CD14-positive monocyte (primary cell): ENCODE results near the gene LRP1. TPM values are rescaled to one million over a fixed set of nuclear protein-coding genes. Genes with fewer than 3 reads are reported as not detected.

Experiments
- DNase-seq, 3 donors: peaks; one replicate each; pipeline ENCODE4 v3.0.0-alpha.2; 2011 to 2022
- H2AFZ ChIP-seq: 2 replicates; pipeline ENCODE4 v1.6.0; 2012; ENCODE audit warnings: mild to moderate bottlenecking, low read depth, low read length, inconsistent platforms; ENCODE audit not compliant: insufficient read depth, poor library complexity, severe bottlenecking
- H3K27ac ChIP-seq, 2 donors: 1 replicate in 1 of 2; 2 replicates in 1 of 2; pipeline ENCODE4 v1.5.1; 2012 to 2013; ENCODE audit warnings: low read length in 2 of 2, control low read depth in 1 of 2, inconsistent platforms in 1 of 2, low read depth in 1 of 2, mild to moderate bottlenecking in 1 of 2
- H3K27me3 ChIP-seq, 2 donors: one replicate each; pipeline versions ENCODE4 v1.6.0 to v1.6.1; 2011 to 2013; ENCODE audit warnings: low read length in 2 of 2; ENCODE audit not compliant: control insufficient read depth in 2 of 2, insufficient read depth in 2 of 2
- H3K36me3 ChIP-seq, 2 donors: replicated peaks in 1 of 2; 1 replicate in 1 of 2; 2 replicates in 1 of 2; pipeline versions ENCODE4 v1.5.1 to v1.6.1; 2012 to 2013; ENCODE audit warnings: low read length in 2 of 2, control low read depth in 1 of 2, inconsistent platforms in 1 of 2, mild to moderate bottlenecking in 1 of 2; ENCODE audit not compliant: insufficient read depth in 2 of 2, control insufficient read depth in 1 of 2
- H3K4me1 ChIP-seq, 2 donors: 1 replicate in 1 of 2; 2 replicates in 1 of 2; pipeline versions ENCODE4 v1.5.1 to v1.6.1; 2012 to 2013; ENCODE audit warnings: low read length in 2 of 2, control low read depth in 1 of 2, inconsistent platforms in 1 of 2, mild to moderate bottlenecking in 1 of 2, moderate library complexity in 1 of 2; ENCODE audit not compliant: insufficient read depth in 2 of 2, control insufficient read depth in 1 of 2
- H3K4me2 ChIP-seq: replicated peaks from 2 replicates; pipeline ENCODE3; 2012; ENCODE audit warnings: low read length, moderate library complexity, mild to moderate bottlenecking; ENCODE audit not compliant: poor library complexity, severe bottlenecking; ENCODE audit errors: extremely low read depth
- H3K4me3 ChIP-seq, 3 experiments: fragments of 200-600 bp in 1 of 3; sonication (generic) in 1 of 3; replicated peaks in 1 of 3; 1 replicate in 2 of 3; 2 replicates in 1 of 3; pipeline ENCODE4 v1.5.1; 2011 to 2013; ENCODE audit warnings: low read length in 3 of 3, mild to moderate bottlenecking in 3 of 3, control low read depth in 2 of 3, low read depth in 2 of 3, inconsistent platforms in 1 of 3, moderate library complexity in 1 of 3
- H3K79me2 ChIP-seq: 2 replicates; pipeline ENCODE4 v1.6.0; 2012; ENCODE audit warnings: mild to moderate bottlenecking, control low read depth, inconsistent platforms, low read length, moderate library complexity; ENCODE audit not compliant: insufficient read depth
- H3K9ac ChIP-seq: 2 replicates; pipeline ENCODE4 v1.6.0; 2017; ENCODE audit warnings: low read length, mild to moderate bottlenecking; ENCODE audit not compliant: insufficient read depth, poor library complexity, severe bottlenecking
- H3K9me3 ChIP-seq, 2 donors: replicated peaks in 1 of 2; 1 replicate in 1 of 2; 2 replicates in 1 of 2; pipeline versions ENCODE4 v1.5.1 to v1.6.1; 2012 to 2013; ENCODE audit warnings: low read length in 2 of 2, control low read depth in 1 of 2; ENCODE audit not compliant: control insufficient read depth in 1 of 2, insufficient read depth in 1 of 2
- H4K20me1 ChIP-seq: 2 replicates; pipeline ENCODE4 v1.6.0; 2012; ENCODE audit warnings: mild to moderate bottlenecking, low read length, control low read depth, moderate library complexity; ENCODE audit not compliant: insufficient read depth
- H3K27ac Mint-ChIP-seq, 7 donors: one replicate each; pipeline ENCODE4 v1.8.0; 2020; ENCODE audit warnings: mild to moderate bottlenecking in 7 of 7, mixed read lengths in 7 of 7, moderate library complexity in 6 of 7, inconsistent platforms in 2 of 7
- H3K27me3 Mint-ChIP-seq, 3 donors: one replicate each; pipeline ENCODE4 v1.8.0; 2021 to 2022; ENCODE audit warnings: low read depth in 3 of 3, mild to moderate bottlenecking in 3 of 3, mixed read lengths in 3 of 3, moderate library complexity in 3 of 3, inconsistent platforms in 1 of 3
- H3K36me3 Mint-ChIP-seq, 2 donors: one replicate each; pipeline ENCODE4 v1.8.0; 2020; ENCODE audit warnings: mixed read lengths in 2 of 2, inconsistent platforms in 1 of 2, mild to moderate bottlenecking in 1 of 2
- H3K4me1 Mint-ChIP-seq: one replicate; pipeline ENCODE4 v1.8.0; 2020; ENCODE audit warnings: mild to moderate bottlenecking, mixed read lengths
- H3K4me3 Mint-ChIP-seq, 2 donors: one replicate each; pipeline ENCODE4 v1.8.0; 2020; ENCODE audit warnings: mild to moderate bottlenecking in 2 of 2, mixed read lengths in 2 of 2, moderate library complexity in 1 of 2
- H3K9me3 Mint-ChIP-seq, 7 donors: one replicate each; pipeline ENCODE4 v1.8.0; 2020 to 2022; ENCODE audit warnings: mixed read lengths in 7 of 7, mild to moderate bottlenecking in 6 of 7, moderate library complexity in 6 of 7, inconsistent platforms in 2 of 7
- CTCF ChIP-seq: fragments of 200-600 bp; IDR thresholded peaks from one replicate; pipeline ENCODE4 v1.8.0; 2022; ENCODE audit warnings: antibody characterized with exemption, mild to moderate bottlenecking
- WGBS: methylation state at CpG from one replicate; pipeline ENCODE4 v1.1.5; 2013; ENCODE audit warnings: missing lambda C conversion rate; ENCODE audit not compliant: insufficient coverage; 5-methylcytosine and 5-hydroxymethylcytosine counted together
- intact Hi-C, 2 donors: fragments of 100-400 bp; cut with micrococcal nuclease; formaldehyde crosslinking; loops; one replicate each; pipeline versions ENCODE4 v1.15.0 to v1.15.1; 2023
- polyA plus RNA-seq, 3 donors: library from polyadenylated mRNA; depleted of rRNA in 1 of 3; unstranded in 2 of 3; stranded (reverse) in 1 of 3; fragments of 300-500 nt in 2 of 3; fragments of >200 nt in 1 of 3; fragmentation: Illumina TruSeq in 2 of 3; gene quantifications; 1 replicate in 2 of 3; 2 replicates in 1 of 3; pipeline ENCODE4 v1.2.3, GENCODE V29; 2012 to 2021

The LRP1 gene
- polyA plus RNA-seq, 3 donors = 5.5 to 246 (median 10.5) TPM

DNA sequence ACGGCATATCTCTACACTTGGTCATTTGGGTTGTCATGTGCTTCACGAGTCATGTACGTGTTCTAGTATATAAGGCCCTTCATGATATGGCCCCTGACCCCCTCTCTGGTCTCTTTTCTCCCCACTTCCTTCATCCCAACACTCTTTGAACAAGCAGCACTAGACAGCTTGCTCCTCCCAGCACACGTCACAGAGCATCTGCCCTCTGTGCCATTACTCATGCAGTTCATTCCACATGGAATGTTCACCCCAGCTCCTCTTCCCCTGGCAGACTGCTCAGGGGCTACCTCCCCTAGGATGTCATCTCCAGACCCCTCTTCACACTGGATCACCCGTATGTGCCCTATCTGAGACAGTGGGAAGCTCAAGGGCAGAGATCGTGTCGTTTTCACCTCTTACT, 33.2 kb downstream of the LRP1 start:
- Histone ChIP-seq H3K27ac (peak overlapping the region in 1 of 2 donors; percentile 60), H4K20me1 (peaks cover 81% of the 10 kb centered on the region), H3K79me2 (peaks cover 3% of the 10 kb centered on the region), H3K4me3 (no peak overlapping the region), H3K27me3 (no peaks in the 10 kb centered on the region), H3K4me2 (no peak overlapping the region), H3K9me3 (no peaks in the 10 kb centered on the region), H3K36me3 (peaks cover 81 to 97% of the 10 kb centered on the region in 2 donors), H3K9ac (no peak overlapping the region), H2AFZ (no peak overlapping the region), H3K4me1 (peaks cover 54 to 71% of the 10 kb centered on the region in 2 donors)
- no peak for TF ChIP-seq CTCF
- Mint-ChIP-seq H3K4me3 (no peak overlapping the region), H3K27ac (peak overlapping the region in 3 of 7 donors; percentile 1 to 62 (median 26)), H3K27me3 (peaks cover 0 to 5% (median 5%) of the 10 kb centered on the region in 3 donors), H3K36me3 (peaks cover 90 to 97% of the 10 kb centered on the region in 2 donors), H3K4me1 (peaks cover 80% of the 10 kb centered on the region), H3K9me3 (no peaks in the 10 kb centered on the region)
- WGBS = 98% methylated on average over 4 of the region's 7 CpGs
- DNase-seq = no peak
- intact Hi-C loops = loop anchor here in 1 of 2 donors (5.0 kb wide), 1 partner anchor 34 kb away; the partner anchor contains the start of gene LRP1

GRCh38 chr12:57162553-57163125, 34.4 kb downstream of the LRP1 start:
- peak in 2 of 3 donors; percentile 52 to 59 for DNase-seq
- Mint-ChIP-seq H3K4me3 (peak overlapping the region in 1 of 2 donors; percentile 61), H3K4me1 (peaks cover 74% of the 10 kb centered on the region), H3K36me3 (peaks cover 93 to 97% of the 10 kb centered on the region in 2 donors), H3K9me3 (no peaks in the 10 kb centered on the region), H3K27me3 (peaks cover 0 to 7% (median 5%) of the 10 kb centered on the region in 3 donors), H3K27ac (peak overlapping the region; percentile 52 to 90 (median 76))
- no peak overlapping the region for H2AFZ ChIP-seq
- H3K27me3 ChIP-seq = no peaks in the 10 kb centered on the region
- no peaks in the 10 kb centered on the region for H3K9me3 ChIP-seq
- intact Hi-C loops = loop anchor here in 1 of 2 donors (5.0 kb wide), 1 partner anchor 35 kb away; the partner anchor contains the start of gene LRP1
- TF ChIP-seq CTCF = no peak
- peaks cover 86% of the 10 kb centered on the region for H4K20me1 ChIP-seq
- peaks cover 43 to 63% of the 10 kb centered on the region in 2 donors for H3K4me1 ChIP-seq
- peaks cover 90 to 99% of the 10 kb centered on the region in 2 donors for H3K36me3 ChIP-seq
- H3K9ac ChIP-seq = no peak overlapping the region
- peak overlapping the region; percentile 45 to 60 for H3K27ac ChIP-seq
- H3K4me2 ChIP-seq = peak overlapping the region; percentile 49
- WGBS = 69% methylated on average over 8 of the region's 8 CpGs
- peaks cover 3% of the 10 kb centered on the region for H3K79me2 ChIP-seq
- peak overlapping the region in 1 of 3 experiments; percentile 10 for H3K4me3 ChIP-seq
